HG02885 (cell line): ENCODE results near the gene DMKN.
"Not testable (repeated sequence)": the region's sequence is repeated elsewhere in the genome, so short reads cannot be mapped to it uniquely, and the experiment has no call there.

Source experiments
- ATAC-seq: cut with Tn5 transposase; IDR thresholded peaks from one replicate; pipeline ENCODE4 v1.9.1; 2021; ENCODE audit warnings: mild to moderate bottlenecking; ENCODE audit not compliant: unreplicated experiment, poor library complexity

Gene DMKN

GRCh38 chr19:35501684-35502083 is 11.8 kb downstream of the DMKN start:
- no peak for ATAC-seq

DNA sequence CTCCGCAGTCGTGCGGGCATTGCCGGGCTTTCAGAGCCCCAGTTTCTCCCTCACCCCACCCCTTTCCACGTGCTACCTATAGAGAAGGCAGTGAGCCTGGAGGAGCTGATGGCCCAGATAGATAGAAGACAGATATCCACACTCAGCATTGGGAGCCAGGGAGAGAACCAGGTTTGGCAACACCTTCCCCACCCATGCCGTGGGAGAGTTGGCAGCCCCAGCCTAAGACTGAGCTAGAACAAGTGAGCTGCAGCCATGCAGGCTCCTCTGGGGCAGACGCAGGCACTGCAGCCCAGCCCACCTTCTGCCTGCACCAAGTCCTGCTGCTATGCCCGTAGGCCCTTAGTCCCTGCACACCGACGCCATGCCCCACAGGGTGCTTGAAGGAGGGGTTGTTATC is 12.8 kb downstream of the DMKN start:
- ATAC-seq, result no peak

DNA sequence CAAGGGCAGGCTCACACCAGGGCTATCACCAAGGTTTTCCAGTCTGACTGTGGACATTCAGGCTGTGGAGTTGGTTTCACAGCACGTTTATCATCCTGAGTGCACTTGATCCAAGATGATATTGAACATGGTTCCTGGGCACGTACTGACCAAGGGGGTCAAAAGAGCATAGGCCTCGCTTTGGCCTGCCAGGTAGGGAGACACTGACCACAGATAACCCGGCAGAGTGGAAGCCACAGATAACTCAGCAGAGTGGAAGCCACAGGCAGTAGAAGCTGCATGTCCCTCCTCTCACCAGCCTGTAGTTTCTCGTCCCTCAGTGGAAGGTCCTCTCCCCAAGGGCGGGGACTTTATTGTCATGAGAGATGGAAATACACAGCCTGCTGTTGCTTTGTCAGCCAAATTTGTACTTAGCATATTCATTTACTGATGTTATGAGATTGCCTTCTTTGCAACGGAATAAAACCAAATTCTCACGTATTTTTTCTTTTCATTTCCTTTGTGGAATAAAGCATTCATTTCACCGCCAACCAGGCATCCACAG is 14.4 kb downstream of the DMKN start:
- ATAC-seq, result no peak

DNA sequence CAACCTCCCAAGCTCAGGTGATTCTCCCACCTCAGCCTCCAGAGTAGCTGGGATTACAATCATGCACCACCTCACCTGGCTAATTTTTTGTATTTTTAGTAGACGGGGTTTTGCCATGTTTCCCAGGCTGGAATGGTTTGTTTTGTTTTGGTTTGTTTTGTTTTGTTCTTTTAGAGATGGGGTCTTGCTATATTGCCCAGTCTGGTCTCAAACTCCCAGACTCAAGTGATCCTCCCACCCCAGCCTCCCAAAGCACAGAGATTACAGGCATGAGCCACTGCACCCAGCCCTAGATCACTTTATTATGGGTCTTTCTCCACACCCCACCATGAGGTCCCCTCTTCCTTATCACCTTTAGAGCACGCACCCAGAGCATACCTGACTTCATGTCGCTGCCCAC is 15.2 kb downstream of the DMKN start:
- ATAC-seq, result no peak

DNA sequence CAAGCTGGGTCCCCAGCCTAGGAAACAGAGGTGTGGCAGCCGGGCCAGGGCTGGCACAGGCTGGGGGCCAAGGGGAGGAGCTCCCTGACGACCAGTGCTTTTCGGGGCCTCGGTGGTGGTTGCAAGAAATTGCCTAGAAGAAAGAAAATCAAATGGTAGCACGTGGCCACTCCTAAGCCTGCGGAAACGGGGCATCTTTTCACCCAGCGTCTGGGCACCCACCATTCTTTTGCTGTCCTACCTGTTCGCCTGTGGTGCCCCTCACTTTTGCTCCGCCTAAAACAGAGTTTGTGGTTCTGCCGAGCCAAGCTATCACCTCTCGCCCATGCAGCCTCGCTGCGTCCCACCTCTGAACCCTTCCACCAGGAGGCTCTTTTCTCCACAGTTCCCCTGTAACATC is 16.0 kb downstream of the DMKN start:
- no peak for ATAC-seq

- peak; percentile 57 for ATAC-seq
These were observed 18.1 kb downstream of the DMKN start for GRCh38 chr19:35495107-35496064.

GRCh38 chr19:35493971-35494370 is 19.5 kb downstream of the DMKN start:
- no peak for ATAC-seq

- no peak for ATAC-seq
These were observed 21.6 kb downstream of the DMKN start for GRCh38 chr19:35491836-35492360.

DNA sequence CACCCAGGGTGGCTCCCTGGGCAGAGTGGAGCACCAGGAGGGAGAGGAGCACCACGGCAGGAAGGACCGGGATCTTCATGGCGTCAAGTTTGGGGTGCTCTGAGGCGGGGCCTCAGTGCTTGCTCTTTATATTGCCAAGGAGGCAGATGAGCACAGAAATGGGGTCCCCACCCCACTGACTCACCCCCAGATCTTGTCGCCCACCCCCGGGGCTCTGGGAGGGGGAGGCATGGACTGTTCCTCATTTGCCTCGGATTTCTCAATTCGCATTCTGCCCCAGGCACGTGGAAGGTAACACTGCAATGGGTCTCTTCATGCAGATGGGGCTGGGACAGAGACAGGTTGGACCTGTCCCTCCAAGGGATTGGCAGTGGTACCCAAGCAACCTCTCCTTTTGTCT is 23.1 kb downstream of the DMKN start, which contains the start of gene KRTDAP:
TSS of gene KRTDAP (minus strand) at position 101 of the 400 bp plus-strand sequence. CDS start at position 79, 22 bp downstream.
- no peak for ATAC-seq

DNA sequence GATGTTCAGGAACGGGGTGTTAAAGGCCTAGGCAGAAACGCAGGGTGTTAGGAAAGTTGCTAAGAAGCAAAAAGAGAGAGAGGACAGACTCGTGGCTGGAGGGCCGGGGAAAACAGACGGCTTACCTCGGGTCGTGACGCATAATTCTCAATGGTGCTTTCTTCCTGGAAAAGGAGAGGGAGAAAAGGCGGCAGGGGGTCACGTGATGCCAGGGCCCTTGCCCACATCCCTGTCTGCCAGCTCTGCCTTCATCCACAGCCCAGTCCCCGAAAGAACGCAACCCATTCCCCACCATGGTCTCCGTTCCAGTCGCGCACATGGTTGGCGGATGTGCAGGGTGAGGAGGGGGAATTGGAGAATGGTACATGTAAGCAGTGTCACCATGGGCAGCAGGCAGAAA is 24.8 kb downstream of the DMKN start:
- ATAC-seq, result no peak

DNA sequence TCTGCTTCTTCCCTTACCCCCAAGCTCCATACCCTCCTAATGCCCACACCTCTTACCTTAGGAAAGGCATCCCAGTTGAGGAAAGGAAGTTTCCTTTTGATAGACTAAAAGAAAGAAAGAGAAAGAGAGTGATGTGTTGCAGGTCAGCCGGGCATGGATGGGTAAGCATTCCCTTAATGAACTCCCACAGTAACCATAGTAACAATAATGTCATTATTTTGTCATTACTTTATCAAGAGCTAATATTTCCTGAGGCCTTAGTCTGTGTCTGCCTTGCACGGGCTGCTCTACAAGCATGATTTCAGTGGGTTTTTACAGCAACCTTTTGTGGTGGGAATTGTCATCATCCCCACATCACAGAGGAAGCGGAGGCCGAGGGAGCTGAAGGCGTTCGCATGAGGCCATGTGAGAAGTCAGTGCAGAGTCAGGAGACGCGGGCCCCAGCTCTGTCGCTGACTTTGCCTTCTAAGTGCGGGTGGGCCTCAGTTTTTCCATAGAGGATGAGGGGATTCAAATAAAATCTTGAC is 25.7 kb downstream of the DMKN start:
- no peak for ATAC-seq

DNA sequence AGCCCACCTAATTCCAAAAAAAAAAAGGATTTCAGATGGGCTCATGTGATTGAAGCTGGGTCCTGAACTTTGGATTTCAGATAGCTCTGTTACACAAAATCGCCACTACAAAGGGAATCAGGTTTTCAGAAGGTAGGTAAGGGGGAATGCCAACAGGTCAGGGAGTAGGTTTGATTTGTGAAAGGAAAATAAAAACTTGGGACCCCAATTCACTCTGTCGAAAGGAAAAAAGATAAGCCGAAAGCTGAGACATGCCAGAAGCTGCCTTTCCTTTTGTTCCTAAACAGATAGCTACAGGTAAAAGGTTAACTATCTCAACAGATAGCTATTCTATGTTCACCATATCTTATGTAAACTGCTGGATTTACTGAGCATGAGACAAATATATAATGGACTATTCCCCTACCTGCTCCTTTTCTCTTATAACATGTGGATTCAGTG is 27.2 kb downstream of the DMKN start:
- no peak for ATAC-seq

GRCh38 chr19:35484252-35485036 is 29.0 kb downstream of the DMKN start:
- peak; percentile 56 for ATAC-seq

DNA sequence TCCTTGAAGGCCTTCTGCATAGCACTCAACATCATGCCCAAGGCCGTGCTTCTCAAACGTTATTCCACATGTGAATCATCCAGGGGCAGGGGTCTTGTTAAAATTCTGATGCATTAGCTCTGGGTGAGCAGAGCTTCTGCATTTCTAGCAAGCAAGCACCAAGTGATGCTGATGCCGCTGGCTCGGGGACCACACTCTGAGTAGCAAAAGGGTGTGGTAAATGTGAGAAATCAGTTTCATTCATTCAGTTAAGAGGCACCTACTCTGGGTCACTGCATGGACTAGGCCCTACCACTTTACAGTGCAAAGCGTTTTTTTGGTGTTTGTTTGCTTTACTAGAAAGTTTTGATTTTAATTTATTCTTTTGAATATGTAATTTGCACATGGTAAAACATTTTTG is 30.4 kb downstream of the DMKN start:
- ATAC-seq, result no peak

- ATAC-seq, result no peak
These were observed 34.4 kb downstream of the DMKN start for GRCh38 chr19:35478794-35479677.

DNA sequence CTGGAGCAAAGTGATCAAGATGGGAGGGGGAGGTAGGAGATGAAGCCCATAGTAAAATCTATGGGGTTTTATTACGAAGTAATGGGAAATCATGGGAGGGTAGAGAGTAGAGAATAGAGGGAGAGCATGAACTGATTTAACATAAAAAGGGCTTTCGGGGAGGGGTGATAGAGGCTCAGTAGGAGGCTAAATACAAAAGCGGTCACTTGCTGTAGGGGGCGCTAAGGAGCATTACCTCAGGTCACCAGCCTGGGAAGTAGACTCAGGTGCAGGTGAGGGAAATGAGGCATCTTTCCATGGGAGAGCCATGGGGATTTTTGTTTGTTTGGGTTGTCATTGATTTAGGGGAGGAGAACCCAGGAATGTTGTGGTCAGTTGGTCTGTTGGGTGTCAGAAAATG is 37.3 kb downstream of the DMKN start:
- ATAC-seq, result no peak

- not testable (repeated sequence) for ATAC-seq
These were observed 38.9 kb downstream of the DMKN start for GRCh38 chr19:35474594-35474993.

DNA sequence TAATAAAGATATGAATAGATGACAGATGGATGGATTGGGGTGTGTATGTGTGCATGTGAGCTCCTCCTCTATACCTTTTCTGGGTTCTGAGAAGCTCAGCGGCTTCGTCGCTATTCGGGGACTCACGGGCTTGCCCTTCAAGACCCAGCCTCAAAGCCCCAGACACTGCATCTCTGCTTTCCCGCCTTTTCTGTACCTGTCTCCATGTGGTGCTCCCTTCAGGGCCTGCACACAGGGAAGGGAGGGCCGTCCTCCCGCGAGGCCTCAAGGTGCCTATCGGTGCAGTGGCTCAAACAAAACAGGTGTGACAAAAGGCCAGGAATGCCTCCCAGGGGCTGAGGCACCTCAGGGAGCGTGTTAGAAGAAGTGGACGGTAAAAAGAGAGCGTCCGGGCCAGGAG is 39.3 kb downstream of the DMKN start:
- ATAC-seq, result no peak

GRCh38 chr19:35471946-35472345 is 41.5 kb downstream of the DMKN start:
- no peak for ATAC-seq
